CD4-positive, alpha-beta T cell treated with Interleukin-17A for 4 hours (primary cell): ENCODE data around the gene TAC4.
"Not testable (repeated sequence)": the region's sequence is repeated elsewhere in the genome, so short reads cannot be mapped to it uniquely, and the experiment has no call there.

Experiments used
- DNase-seq: peaks from one replicate; pipeline ENCODE4 v3.0.0-alpha.2; 2020; ENCODE audit warnings: mixed read lengths

TAC4 gene

DNA sequence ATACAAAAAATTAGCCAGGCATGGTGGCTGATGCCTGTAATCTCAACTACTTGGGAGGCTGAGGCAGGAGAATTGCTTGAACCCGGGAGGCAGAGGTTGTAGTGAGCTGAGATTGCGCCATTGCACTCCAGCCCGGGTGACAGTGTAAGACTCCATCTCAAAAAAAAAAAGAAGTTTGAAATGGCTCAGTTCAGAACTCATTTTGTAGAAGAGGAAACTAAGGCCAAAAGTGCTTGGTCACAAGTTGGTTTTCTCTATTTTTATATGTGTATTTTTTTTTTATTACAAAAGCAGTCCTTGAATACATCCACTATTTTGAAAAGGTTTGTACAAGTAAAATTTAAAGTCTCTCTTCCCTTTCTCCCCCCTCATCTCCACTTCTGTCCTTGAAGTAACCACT, 5.5 kb downstream of the TAC4 start:
- DNase-seq: no peak

DNA sequence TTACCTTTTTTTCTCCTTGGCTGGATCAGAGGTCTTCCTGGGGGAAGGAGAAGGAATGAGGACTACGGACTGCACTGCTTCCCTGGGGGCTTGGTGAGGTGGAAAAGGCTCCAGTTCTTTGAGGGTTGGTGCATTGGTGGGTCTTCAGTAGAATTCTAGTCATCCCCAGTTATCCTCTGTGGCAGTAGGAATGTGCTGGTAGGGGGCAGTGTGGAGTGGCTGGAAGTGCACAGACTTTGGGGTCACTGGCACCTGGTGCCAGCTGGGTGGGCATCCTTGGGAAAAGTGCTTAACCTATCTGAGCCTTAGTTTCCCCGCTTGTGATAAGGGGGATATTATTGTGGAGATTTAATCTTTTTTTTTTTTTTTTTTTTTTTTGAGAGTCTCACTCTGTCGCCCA, 6.3 kb downstream of the TAC4 start:
- no peak for DNase-seq

DNA sequence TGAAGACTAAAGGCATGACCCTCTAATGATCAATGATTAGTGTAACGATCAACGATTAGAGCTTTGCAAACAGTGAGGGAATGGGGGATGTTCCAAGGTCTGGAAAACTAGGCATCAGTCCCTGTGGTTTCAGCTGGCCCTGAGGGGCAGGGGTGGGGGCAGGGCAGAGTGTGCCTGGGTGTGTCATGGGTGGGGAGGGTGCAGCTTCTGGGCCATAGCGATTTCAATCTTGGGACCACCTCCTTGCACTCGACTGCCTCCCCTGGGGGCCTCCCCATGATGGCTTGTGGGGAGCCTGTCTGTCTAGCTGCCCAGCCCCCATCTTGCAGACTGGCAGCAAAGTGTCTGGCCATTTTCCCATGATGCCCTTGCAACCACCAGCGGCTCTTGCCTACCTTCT, 8.4 kb downstream of the TAC4 start:
- no peak for DNase-seq

DNA sequence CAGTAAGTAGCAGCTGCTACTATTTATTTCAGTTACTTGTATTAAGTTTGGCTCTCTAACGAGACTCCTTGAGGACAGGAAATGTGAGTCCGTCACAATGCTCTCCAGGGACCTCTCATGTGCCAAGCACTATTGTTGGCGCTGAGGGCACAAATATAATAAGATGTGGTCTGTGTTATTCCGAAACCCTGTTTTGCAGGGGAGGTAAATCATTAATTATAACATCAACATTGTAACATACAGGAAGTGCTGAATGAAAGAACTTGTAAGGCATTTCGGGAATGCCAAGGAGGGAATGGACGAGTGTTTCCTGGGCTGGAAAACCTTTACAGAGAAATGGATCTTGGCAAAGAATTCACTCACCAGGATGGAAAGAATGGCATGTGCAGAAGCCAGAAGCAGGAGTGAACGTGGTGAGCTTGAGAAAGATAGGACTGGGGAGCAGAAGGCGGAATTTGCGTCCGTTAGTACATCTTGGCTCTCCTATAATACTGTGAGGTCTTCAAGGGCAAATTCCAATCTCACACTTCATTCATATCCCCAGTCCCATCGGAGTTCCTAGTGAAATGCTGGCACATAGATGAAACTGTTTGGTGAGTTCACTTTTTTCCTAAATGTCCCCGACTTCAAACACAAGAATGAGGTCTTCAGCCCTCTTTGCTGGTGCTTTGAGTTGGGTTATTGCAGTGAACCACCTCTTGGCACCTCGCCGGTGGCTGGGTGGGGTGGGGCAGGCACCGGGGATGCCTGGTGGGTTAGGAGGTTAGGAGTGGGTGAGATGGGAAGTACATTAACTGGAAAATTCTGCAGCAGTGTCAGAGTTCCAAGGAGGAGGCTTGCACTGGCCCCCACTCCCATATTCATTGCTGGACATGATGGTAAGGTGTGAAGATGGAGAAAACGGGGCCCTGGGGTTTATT, 11.5 kb downstream of the TAC4 start:
- no peak for DNase-seq

DNA sequence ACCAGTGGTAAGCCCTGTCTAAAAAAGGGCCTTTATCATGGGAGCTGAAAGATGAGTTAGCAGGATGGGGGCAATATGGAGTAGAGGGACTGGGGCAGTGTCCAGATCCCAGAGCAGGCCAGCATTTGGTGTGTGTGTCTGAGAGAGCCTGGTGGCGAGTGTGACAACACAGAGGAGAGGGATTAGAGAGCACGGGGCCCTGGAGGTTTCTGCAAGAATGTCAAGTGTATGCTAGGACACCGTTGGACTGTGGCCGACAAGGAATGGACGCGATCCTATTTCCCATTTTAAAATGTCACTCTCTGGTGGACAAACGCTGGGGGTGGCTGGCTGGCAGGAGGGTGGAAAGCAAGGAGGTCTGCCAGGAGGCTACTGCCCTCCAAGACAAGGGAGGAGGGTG, 12.4 kb downstream of the TAC4 start:
- no peak for DNase-seq

DNA sequence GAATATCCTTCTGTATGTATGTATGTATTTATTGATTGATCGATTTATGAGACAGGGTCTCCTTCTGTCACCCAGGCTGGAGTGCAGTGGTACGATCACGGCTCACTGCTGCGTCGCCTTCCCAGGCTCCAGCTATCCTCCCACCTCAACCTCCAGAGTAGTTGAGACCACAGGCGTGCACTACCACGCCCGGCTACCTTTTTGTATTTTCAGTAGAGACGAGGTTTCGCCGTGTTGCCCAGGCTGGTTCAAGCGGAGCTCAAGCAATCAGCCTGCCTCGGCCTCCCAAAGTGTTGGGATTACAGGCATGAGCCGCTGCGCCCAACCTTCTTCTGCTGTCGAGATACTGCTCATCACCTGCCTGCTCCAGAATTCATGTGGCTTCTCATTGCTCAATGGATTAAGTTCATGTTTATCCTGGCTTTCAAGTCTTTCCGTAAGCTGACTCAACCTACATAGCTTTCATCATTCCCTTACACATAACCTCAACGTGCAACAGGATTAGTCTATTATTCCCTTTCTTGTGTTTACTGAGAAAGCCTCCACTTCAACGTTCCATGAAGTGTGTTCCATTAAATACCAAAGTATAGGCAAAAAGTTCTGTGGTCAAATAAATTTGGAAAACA, 13.6 kb downstream of the TAC4 start:
- DNase-seq: no peak

DNA sequence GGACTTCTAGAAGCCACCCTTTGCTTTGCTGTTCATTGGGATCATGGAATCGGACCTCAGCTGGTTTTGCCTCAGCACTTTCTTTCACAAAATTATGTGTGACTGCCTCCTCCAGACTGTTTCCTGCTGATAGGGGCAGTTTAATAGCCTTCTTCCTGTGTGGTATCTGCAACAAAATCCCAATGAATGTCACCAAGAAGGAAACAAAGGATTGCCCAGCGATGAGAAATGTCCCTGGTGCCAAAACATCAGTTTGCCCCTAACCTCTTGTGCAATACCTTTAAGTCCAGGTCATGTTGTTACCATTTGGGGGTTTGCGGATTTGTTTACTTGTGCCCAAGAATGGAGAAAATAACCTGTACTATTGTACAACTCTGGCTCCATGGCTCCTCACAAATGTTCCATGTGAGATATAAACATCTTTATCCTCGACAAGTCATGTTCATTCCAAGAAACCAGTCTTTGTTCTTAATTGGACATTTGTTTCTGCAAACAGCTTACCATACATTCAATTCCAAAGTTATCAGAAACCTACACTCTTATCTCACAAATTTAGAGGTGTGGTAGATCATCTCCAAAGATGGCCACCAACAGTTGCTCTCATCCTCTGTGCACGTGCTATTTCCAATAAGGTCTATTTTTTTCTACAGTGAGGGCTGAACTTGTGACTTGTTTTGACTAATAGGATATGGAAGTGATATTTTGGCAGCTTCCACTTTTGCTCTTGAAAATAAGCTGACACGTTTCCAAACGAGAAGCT, 14.8 kb downstream of the TAC4 start:
- no peak for DNase-seq

DNA sequence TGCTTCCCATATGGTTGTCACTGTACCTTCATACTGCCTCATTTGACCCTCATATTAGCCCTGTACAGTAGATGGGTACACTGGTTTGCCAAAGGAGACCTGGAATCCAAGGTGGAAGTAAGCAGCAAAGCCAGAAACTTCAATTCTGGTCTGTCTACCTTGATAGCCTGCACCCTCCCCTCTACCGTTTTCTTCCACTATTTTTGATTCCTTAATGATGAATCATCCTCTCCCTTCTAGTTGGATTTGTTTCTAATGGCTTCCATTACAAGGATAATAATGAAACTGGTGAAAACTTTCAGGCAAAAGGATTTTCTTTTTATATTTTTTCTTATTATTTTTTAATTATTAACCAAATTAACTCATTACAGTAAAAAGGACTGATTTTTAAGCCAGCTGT, 17.3 kb downstream of the TAC4 start:
- no peak for DNase-seq

DNA sequence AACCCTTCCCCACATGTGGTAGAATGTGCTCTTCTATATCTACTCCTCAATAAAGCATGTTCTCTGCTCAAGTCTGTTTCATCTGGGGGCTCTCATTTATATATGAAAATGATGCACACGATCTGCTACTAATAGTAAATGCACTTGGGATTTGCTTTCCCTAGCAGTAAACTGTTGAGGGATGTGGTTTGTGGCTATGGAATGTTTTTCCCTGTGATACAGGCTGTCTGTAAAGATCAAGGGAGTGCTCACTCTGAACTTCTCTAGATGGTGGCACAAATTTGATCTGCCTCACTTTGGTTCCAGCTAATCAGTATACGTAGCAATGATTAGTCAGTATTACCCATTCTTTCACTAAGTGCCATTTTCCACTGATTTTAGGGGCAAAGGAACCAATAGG, 18.8 kb downstream of the TAC4 start:
- DNase-seq: no peak

DNA sequence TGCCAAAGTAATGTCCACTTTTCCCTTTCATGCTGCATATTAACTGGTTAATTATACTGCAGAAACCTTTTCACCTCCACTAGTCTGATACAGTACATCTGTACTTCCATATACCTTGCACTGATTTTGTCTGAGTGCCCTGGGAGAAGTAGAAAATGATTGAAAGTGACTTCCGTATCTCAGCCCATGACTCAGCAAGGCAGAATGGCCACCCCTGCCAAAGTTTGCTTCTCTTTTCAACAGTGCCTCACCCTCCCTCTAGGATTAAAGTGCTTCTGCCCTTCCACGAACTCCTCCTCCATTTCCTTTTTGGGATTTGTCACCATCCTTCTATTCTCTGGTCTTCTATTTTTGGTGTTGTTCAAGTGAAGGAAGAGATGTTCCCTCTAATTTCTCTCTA, 19.5 kb downstream of the TAC4 start:
- not testable (repeated sequence) for DNase-seq

DNA sequence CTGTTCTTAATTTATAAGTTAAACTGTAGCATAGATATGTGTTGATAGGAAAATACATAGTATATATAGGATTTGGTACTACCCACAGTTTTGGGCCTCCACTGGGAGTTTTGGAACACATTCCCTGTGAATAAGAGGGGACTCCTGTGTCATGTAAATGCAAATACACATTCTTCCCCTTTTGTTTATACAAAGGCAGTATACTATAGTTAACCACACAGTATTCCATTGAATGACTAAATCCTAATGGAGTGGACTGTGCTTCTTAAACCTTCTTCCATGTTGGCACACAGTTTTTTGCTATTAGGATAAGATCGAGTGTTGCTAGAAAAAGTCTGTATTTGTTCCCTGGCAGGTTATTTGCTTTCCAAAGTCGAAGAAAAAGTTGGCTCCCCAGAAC, 22.2 kb downstream of the TAC4 start:
- DNase-seq: no peak

DNA sequence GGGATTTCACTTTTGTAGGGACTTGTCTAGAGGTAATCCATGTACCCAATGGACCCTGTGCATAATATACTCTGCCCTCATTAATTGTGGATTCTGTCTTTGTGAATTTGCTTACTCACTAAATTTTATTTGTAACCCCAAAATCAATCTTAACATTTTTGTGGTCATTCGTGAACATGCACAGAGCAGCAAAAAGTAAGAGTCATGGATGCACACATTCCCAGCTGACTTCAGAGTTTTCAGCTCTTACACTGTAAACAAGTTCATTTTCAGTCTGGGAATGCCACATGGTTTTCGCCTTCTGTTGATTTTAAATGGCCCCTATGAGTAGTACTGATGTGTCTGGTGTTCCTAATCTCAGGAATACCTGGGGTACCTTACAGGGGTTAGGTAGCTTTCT, 24.3 kb downstream of the TAC4 start:
- DNase-seq: no peak

DNA sequence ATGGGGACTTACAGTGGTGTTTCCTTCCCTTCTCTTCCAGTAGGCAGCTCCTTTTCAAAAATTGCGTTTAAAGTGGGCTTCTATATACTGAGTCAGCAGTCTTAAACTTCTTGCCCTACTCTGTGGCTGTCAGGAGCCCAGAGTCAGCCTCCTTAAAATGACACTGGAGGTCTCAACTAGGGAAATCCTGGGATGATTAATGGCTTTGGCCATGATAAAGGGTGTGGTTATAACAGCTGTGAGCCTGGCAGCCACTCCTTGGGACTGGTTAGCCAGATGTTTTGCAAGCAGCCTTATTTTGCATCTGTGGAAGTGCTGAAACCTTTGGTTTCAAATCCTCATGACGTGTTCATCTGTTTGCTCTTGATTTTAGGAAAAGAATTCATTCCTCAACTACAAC, 25.0 kb downstream of the TAC4 start:
- DNase-seq: no peak

DNA sequence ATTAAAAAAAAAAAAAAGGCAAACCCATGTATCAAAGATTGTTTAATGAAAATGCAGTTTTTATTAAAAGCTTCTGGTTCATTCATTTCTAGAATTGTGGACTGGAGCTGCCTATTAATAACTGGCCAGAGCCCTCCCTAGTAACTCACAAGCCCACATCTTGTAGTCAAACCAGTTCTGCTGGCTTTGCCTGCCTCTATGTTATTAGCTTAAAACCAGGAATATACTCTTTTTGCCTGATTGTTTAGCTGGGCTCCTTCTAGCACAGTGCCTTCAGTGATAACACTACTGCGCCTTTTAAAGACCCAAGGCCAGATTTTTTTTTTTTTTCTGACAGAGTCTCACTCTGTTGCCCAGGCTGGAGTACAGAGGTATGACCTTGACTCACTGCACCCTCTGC, 26.0 kb downstream of the TAC4 start:
- no peak for DNase-seq

DNA sequence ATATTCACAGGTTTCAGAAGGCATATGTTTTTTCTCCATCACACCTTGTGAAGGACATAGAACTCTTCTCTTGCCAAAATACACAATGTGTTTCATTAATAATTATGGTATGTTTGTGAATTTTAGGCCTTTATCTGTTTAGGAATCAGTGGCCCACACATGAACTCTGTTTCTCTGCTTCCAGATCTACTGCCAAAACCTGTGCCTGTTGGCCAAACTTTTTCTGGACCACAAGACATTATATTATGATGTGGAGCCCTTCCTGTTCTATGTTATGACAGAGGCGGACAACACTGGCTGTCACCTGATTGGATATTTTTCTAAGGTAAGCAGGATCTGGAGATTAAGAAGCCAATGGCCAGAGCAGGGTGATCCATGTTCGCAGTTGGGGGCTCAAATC, 26.4 kb downstream of the TAC4 start:
- DNase-seq: no peak

DNA sequence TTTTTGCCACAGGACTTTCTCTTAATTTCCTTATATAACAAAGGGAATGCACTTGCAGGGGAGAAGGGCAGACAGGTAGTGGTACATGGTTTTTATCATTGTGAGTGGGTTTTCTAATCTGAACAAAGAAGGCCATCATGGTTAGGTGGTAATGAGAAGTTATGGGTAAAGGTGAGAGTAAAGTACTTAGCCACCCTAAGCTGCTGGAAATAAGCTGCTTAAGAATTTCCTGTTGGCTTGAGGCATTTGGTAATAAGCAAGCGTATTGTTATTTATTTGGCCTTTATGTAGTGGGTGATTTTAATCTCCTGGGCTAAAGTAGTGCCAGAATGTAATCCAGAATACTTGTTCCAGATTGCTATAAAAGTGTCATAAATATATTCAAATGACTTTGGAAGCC, 27.1 kb downstream of the TAC4 start:
- DNase-seq: no peak

DNA sequence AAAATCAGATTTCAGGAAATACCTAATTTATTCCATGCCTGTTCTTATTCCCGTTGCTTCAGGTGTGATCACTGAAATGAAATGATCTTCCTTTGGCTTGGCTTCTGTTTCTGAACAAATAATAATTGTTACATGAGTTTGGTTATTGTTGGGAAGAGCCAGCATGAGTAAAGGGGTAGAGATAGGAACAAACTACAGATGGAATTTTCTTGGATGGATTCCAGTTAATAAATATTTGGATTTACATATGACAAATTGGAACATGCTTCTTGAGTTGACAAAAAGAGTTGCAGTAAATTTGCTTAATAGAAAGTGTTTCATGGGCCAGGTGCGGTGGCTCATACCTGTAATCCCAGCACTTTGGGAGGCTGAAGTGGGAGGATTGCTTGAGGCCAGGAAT, 28.2 kb downstream of the TAC4 start:
- no peak for DNase-seq

DNA sequence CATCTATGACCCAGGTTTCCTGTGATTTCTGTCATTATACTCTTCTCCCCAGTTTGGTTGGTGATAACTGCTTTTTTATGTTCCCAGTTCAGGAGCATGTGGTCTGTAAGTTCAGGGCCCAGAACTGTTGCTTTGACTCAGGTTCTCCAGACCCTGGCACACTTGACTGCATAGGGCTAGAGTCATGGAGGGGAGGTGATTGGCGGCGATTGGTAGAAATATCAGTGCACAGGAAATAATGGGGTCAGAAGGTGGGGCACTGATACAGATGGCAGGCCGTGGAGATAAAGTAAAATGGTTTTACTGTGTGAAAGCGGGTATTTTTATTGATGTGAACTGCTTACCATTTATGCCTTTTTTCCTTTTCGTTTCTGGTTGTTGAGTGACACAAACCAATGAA, 28.7 kb downstream of the TAC4 start:
- no peak for DNase-seq

DNA sequence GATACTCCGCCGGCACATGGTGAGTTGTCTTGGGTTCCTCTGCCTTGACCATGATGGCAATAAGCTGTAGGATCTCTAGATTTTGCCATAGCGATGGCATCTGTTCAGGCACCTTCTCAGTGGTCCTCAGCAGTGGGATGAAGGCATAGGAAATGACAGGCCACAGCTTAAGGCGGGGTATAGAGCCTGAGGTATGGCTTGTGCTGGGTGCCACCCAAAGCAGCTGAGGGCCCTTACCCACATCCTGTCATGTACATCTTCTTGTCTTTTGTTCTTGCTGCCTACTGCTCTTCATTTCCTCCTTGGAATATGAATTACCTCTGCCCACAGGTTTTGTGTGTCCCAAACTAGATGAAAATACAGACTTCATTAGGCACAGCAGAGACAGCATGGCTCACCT, 29.9 kb downstream of the TAC4 start:
- DNase-seq: peak; percentile 75

DNA sequence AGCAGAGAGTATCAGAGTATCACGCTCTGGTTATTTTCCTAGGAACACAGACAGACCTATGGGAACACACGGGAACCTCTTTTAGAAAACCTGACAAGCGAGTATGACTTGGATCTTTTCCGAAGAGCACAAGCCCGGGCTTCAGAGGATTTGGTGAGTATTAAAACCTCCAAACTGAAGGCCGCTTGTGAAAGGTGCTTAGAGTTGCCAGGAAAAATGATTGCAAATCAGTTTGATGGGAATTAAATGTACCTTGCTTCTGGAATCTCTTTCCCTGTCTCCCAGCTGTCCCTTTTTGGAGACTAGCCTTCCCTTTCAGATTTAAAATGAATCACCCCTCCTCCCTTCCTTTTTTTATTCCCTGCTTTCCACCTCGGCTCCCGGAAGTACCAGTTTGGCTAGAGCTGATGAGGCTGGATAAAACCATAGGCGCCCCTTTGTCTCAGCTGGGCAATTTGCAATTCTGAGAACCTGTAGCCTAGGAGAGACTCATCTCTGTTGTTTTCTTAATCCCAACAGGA, 32.0 kb downstream of the TAC4 start:
- DNase-seq: no peak

DNA sequence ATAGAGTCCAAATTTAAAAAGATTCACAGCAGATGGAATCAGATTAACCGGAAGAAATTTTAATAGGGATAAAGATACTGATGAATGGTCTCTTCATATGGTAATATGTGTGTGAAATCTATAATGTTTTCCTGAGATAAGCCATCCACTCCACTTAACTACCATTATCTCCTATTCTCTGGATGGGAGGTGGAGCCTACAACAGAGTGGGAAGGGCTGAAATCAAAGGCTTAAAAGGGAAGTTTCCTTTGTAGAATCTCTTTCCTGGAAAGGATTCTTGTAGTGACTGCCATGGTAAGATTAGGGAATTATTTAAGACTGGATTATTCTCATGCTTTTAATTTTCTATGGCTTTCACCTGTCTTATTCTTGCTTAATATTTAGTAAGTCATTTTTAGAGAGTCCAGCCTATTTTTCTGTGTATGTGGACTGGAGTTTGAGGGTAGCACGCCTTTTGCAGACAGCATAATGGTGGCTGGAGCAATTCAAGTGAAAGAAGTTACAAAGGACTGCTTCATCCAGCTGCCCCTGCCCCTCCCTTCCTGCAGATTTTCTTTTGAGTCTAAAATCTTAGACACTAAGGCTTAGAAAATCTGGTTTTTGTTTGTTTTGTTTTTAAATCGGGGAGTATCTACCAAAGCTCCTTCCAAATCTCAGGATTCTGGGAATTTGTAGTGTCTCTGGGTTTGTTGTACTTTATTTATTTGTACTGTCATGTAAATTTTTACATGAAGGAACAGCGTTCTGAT, 32.9 kb downstream of the TAC4 start:
- no peak for DNase-seq

DNA sequence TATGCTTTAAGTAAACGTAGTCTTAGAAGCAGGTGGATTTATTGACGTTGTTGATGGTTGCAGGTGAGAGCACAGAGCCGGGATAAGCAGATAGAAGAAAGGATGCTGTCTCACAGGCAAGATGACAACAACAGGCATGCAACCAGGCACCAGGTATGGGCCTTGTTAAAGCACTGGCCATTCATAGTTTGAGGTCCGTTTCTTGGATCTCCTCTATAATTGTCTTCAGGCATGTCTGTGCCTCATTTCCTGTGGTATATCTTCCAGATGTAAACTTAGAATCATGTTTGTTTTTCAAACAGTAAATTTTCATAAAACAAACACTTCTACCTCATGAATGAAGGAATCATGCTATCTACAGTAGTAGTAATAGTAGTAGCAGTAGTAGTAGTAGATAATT, 38.8 kb downstream of the TAC4 start:
- DNase-seq: no peak

DNA sequence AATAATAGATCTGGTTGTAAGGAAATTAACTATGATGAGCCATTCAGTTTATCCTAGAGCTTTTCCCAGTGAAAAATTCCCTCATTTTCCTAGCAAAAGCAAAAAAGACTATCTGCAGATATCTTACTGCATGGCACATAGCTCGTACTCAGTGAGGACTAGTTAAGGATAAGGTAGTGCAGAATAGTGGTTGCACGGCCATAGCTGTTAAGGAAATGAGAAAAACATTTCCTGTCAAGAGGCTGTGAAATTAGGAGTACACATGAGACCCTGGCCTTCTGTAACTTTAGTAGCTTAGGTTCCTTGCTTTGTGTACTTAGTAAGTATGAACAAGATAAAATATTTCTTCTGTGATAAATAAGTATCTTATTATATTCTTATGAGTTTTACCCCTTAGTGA, 49.1 kb downstream of the TAC4 start:
- no peak for DNase-seq
